Measurements from ENCODE around the gene TRMT1. TPM values are rescaled to one million over a fixed set of nuclear protein-coding genes. Genes with fewer than 3 reads are reported as not detected.

The TRMT1 gene
- total RNA-seq, 1 experiment from 2014 or later = 42.6 TPM

GRCh38 chr19:13119627-13120026 is 3.1 kb upstream of the TRMT1 start:
- Mint-ChIP-seq H3K4me3 (ENCODE audit: unreplicated experiment) (peak overlapping the region; percentile 80), H3K36me3 (ENCODE audit: insufficient read depth, unreplicated experiment) (peaks cover 23% of the 10 kb centered on the region), H3K4me1 (ENCODE audit: low read depth, unreplicated experiment) (peaks cover 6% of the 10 kb centered on the region), H3K9me3 (ENCODE audit: unreplicated experiment) (no peaks in the 10 kb centered on the region), H3K27ac (ENCODE audit: unreplicated experiment) (no peak overlapping the region), H3K27me3 (ENCODE audit: insufficient read depth, unreplicated experiment) (no peaks in the 10 kb centered on the region)
- H3K9me3 ChIP-seq = no peaks in the 10 kb centered on the region
- POLR2A ChIA-PET = no interaction called here
- no peak for TF ChIP-seq CTCF (IDR thresholded peaks at IDR 0.05; ENCODE audit: insufficient read depth in 1 of 2, low read depth in 1 of 2, low read length in 1 of 2, severe bottlenecking in 1 of 2, unreplicated experiment in 1 of 2)
- DNase-seq = no peak
- H3K36me3 ChIP-seq (ENCODE audit: control insufficient read depth, insufficient read depth, low read length) = peaks cover 3% of the 10 kb centered on the region
- CTCF ChIA-PET = no interaction called here
- no peaks in the 10 kb centered on the region for H3K27me3 ChIP-seq (replicated peaks; ENCODE audit: control insufficient read depth, insufficient read depth, low read length)
- BruUV-seq (replicated peaks) = no TSS peak
- intact Hi-C loops (cut with micrococcal nuclease; ENCODE audit: unreplicated experiment) = no loop called here
- H3K4me1 ChIP-seq = no peaks in the 10 kb centered on the region
- H3K4me3 ChIP-seq (ENCODE audit: low read depth, low read length) = no peak overlapping the region

- CTCF ChIA-PET = interaction anchor here (0.5 to 0.9 kb wide), 3 partner anchors 11 to 153 kb away, joined by 3 to 6 read pairs (median 5); no protein-coding TSS in a partner anchor
- peaks cover 6% of the 10 kb centered on the region for H3K4me1 Mint-ChIP-seq (ENCODE audit: low read depth, unreplicated experiment)
Observed at GRCh38 chr19:13118424-13119193, 2.1 kb upstream of the TRMT1 start.

More at GRCh38 chr19:13118424-13119193, 2.1 kb upstream of the TRMT1 start:
- H3K4me1 ChIP-seq = no peaks in the 10 kb centered on the region
- peak overlapping the region; percentile 53 for H3K27ac Mint-ChIP-seq (ENCODE audit: unreplicated experiment)
- no peaks in the 10 kb centered on the region for H3K27me3 ChIP-seq (replicated peaks; ENCODE audit: control insufficient read depth, insufficient read depth, low read length)
- BruUV-seq (replicated peaks) = no TSS peak
- no peaks in the 10 kb centered on the region for H3K9me3 ChIP-seq
- peaks cover 23% of the 10 kb centered on the region for H3K36me3 Mint-ChIP-seq (ENCODE audit: insufficient read depth, unreplicated experiment)
- H3K27me3 Mint-ChIP-seq (ENCODE audit: insufficient read depth, unreplicated experiment) = no peaks in the 10 kb centered on the region
- H3K9me3 Mint-ChIP-seq (ENCODE audit: unreplicated experiment) = no peaks in the 10 kb centered on the region
- peak overlapping the region; percentile 80 for H3K4me3 Mint-ChIP-seq (ENCODE audit: unreplicated experiment)
- POLR2A ChIA-PET = interaction anchor here (0.9 to 1.0 kb wide), 3 partner anchors 9 to 45 kb away, joined by 3 to 6 read pairs (median 4); no protein-coding TSS in a partner anchor
- peak; percentile 69 to 82 for DNase-seq
- intact Hi-C loops (cut with micrococcal nuclease; ENCODE audit: unreplicated experiment) = no loop called here
- TF ChIP-seq CTCF (IDR thresholded peaks at IDR 0.05; ENCODE audit: insufficient read depth in 1 of 2, low read depth in 1 of 2, low read length in 1 of 2, severe bottlenecking in 1 of 2, unreplicated experiment in 1 of 2) = no peak
- peaks cover 1% of the 10 kb centered on the region for H3K36me3 ChIP-seq (ENCODE audit: control insufficient read depth, insufficient read depth, low read length)
- peak overlapping the region; percentile 93 for H3K4me3 ChIP-seq (ENCODE audit: low read depth, low read length)
